Breast epithelium (tissue), 4 donors: ENCODE measurements around the gene HACD3. TPM values are rescaled to one million over a fixed set of nuclear protein-coding genes. Genes with fewer than 3 reads are reported as not detected.

Experiments used
- DNase-seq, 2 donors: peaks; one replicate each; pipeline ENCODE4 v3.0.0-alpha.2; 2019; ENCODE audit warnings: low spot score in 2 of 2
- H3K27ac ChIP-seq, 2 donors: fragments of 200-600 bp; sonication (generic) in 1 of 2; one replicate each; pipeline ENCODE4 v1.5.1; 2016 to 2019; ENCODE audit warnings: mild to moderate bottlenecking in 1 of 2
- H3K27me3 ChIP-seq, 2 donors: fragments of 200-600 bp; sonication (generic) in 1 of 2; one replicate each; pipeline versions ENCODE4 v1.5.1 to v1.6.0; 2017 to 2019; ENCODE audit warnings: control low read depth in 1 of 2, mild to moderate bottlenecking in 1 of 2
- H3K36me3 ChIP-seq: fragments of 200-600 bp; one replicate; pipeline ENCODE4 v1.5.1; 2019
- H3K4me1 ChIP-seq, 2 donors: fragments of 200-600 bp; sonication (generic); one replicate each; pipeline ENCODE4 v1.5.1; 2016 to 2019; ENCODE audit warnings: control low read depth in 1 of 2
- H3K4me3 ChIP-seq, 3 donors: fragments of 200-600 bp; sonication (generic); 1 replicate in 2 of 3; 2 replicates in 1 of 3; pipeline ENCODE4 v1.5.1; 2016 to 2019; ENCODE audit warnings: mild to moderate bottlenecking in 3 of 3, moderate library complexity in 2 of 3
- H3K9me3 ChIP-seq, 2 donors: fragments of 200-600 bp; sonication (generic) in 1 of 2; one replicate each; pipeline ENCODE4 v1.5.1; 2016 to 2019; ENCODE audit warnings: control low read depth in 1 of 2
- CTCF ChIP-seq, 3 donors: fragments of 450-650 bp; IDR thresholded peaks; one replicate each; pipeline ENCODE4 v1.5.1; 2016 to 2017; ENCODE audit warnings: antibody characterized with exemption in 3 of 3, mild to moderate bottlenecking in 3 of 3, moderate library complexity in 3 of 3
- POLR2A ChIP-seq: fragments of 450-650 bp; IDR thresholded peaks from one replicate; pipeline ENCODE4 v1.6.1; 2016; ENCODE audit warnings: antibody characterized with exemption, mild to moderate bottlenecking, moderate library complexity
- POLR2AphosphoS5 ChIP-seq, 3 donors: sonication (generic); formaldehyde crosslinking; IDR thresholded peaks; one replicate each; pipeline ENCODE4 v1.6.1; 2017; ENCODE audit warnings: antibody characterized with exemption in 3 of 3
- intact Hi-C: fragments of 100-400 bp; cut with DNase I; formaldehyde crosslinking; loops from one replicate; pipeline ENCODE4 v1.15.1; 2023; ENCODE audit warnings: low total_unique reads
- total RNA-seq, 3 donors: library from RNA; depleted of rRNA; stranded (reverse); fragments of >200 nt; gene quantifications; one replicate each; pipeline ENCODE4 v1.1.0, GENCODE V29; 2016

Gene HACD3
- total RNA-seq, 3 donors from 2014 or later, result 23.2 to 103 (median 78.3) TPM

- no peak for DNase-seq
- H3K27ac ChIP-seq, result no peak overlapping the region
- no peak for TF ChIP-seq POLR2A
- no peak for TF ChIP-seq POLR2AphosphoS5 (IDR thresholded peaks at IDR 0.05)
- TF ChIP-seq CTCF (IDR thresholded peaks at IDR 0.05), result no peak
- H3K4me1 ChIP-seq, result no peaks in the 10 kb centered on the region
- H3K4me3 ChIP-seq, result no peak overlapping the region
- peaks cover 6% of the 10 kb centered on the region for H3K36me3 ChIP-seq
- no peaks in the 10 kb centered on the region for H3K27me3 ChIP-seq
- H3K9me3 ChIP-seq, result no peaks in the 10 kb centered on the region
- intact Hi-C loops, result no loop called here
Measured at GRCh38 chr15:65598468-65598867, 68.2 kb downstream of the HACD3 start.

- no peak for TF ChIP-seq POLR2AphosphoS5 (IDR thresholded peaks at IDR 0.05)
- Histone ChIP-seq H3K27ac (no peak overlapping the region), H3K27me3 (no peaks in the 10 kb centered on the region), H3K4me1 (no peaks in the 10 kb centered on the region), H3K4me3 (no peak overlapping the region), H3K36me3 (peaks cover 6% of the 10 kb centered on the region), H3K9me3 (no peaks in the 10 kb centered on the region)
- no peak for DNase-seq
- intact Hi-C loops, result no loop called here
Measured at GRCh38 chr15:65599677-65600076, 69.4 kb downstream of the HACD3 start.

- no peak for DNase-seq
- no peaks in the 10 kb centered on the region for H3K9me3 ChIP-seq
- no peak overlapping the region for H3K4me3 ChIP-seq
- peaks cover 1% of the 10 kb centered on the region for H3K36me3 ChIP-seq
- H3K27me3 ChIP-seq, result no peaks in the 10 kb centered on the region
- intact Hi-C loops, result no loop called here
- no peaks in the 10 kb centered on the region for H3K4me1 ChIP-seq
- TF ChIP-seq POLR2A, result no peak
- no peak for TF ChIP-seq CTCF (IDR thresholded peaks at IDR 0.05)
- no peak for TF ChIP-seq POLR2AphosphoS5 (IDR thresholded peaks at IDR 0.05)
- no peak overlapping the region for H3K27ac ChIP-seq
Measured at GRCh38 chr15:65603134-65603533, 72.9 kb downstream of the HACD3 start.

- no peak for TF ChIP-seq POLR2A
- no peak for TF ChIP-seq POLR2AphosphoS5 (IDR thresholded peaks at IDR 0.05)
- TF ChIP-seq CTCF (IDR thresholded peaks at IDR 0.05), result no peak
- Histone ChIP-seq H3K4me3 (no peak overlapping the region), H3K9me3 (no peaks in the 10 kb centered on the region), H3K4me1 (no peaks in the 10 kb centered on the region), H3K27me3 (no peaks in the 10 kb centered on the region), H3K36me3 (no peaks in the 10 kb centered on the region), H3K27ac (no peak overlapping the region)
- intact Hi-C loops, result no loop called here
- DNase-seq, result no peak
Measured at GRCh38 chr15:65603559-65603958, 73.3 kb downstream of the HACD3 start.

- H3K9me3 ChIP-seq, result no peaks in the 10 kb centered on the region
- peak within 1 kb of the TSS; percentile 97 to 98 for H3K27ac ChIP-seq
- intact Hi-C loops, result no loop called here
- TF ChIP-seq POLR2A (peak; percentile 68), POLR2AphosphoS5 (IDR thresholded peaks at IDR 0.05) (peak; percentile 93 to 95 (median 94)), CTCF (IDR thresholded peaks at IDR 0.05) (peak in 2 of 3 donors; percentile 33 to 52)
- H3K4me3 ChIP-seq, result peak within 1 kb of the TSS; percentile 77 to 90 (median 79)
- H3K4me1 ChIP-seq, result peaks cover 0 to 4% of the 10 kb centered on the region in 2 donors
- H3K27me3 ChIP-seq, result no peaks in the 10 kb centered on the region
- peak; percentile 94 to 98 for DNase-seq
- H3K36me3 ChIP-seq, result no peaks in the 10 kb centered on the region
Measured at GRCh38 chr15:65610871-65611718, 80.8 kb downstream of the HACD3 start, which contains the start of gene INTS14. INTS14 (minus strand) TSS chr15:65611131; CDS start chr15:65607380, 3,751 bp downstream.
